ENCODE results near the gene OR5H6. TPM values are rescaled to one million over a fixed set of nuclear protein-coding genes. Genes with fewer than 3 reads are reported as not detected.

Gene OR5H6
- total RNA-seq, 1 experiment from 2014 or later = not detected

Other genes with a start within 250 kb of the OR5H6 start
- gene GABRR3, start 228.9 kb upstream of the OR5H6 start, total RNA-seq (2014; rRNA removed; shearing (Covaris generic)) = not detected in 2 replicates
- not detected in 2 replicates for gene OR5AC2, start 177.1 kb upstream of the OR5H6 start, total RNA-seq (2014; rRNA removed; shearing (Covaris generic))
- not detected in 2 replicates for gene OR5H1, start 133.5 kb upstream of the OR5H6 start, total RNA-seq (2014; rRNA removed; shearing (Covaris generic))
- gene OR5H14, start 116.8 kb upstream of the OR5H6 start, total RNA-seq (2014; rRNA removed; shearing (Covaris generic)) = not detected in 2 replicates
- not detected in 2 replicates for gene OR5H15, start 97.5 kb upstream of the OR5H6 start, total RNA-seq (2014; rRNA removed; shearing (Covaris generic))
- gene OR5H2, start 18.3 kb downstream of the OR5H6 start, total RNA-seq (2014; rRNA removed; shearing (Covaris generic)) = not detected in 2 replicates
- gene OR5K4, start 89.6 kb downstream of the OR5H6 start, total RNA-seq (2014; rRNA removed; shearing (Covaris generic)) = not detected in 2 replicates
- gene OR5K3, start 126.4 kb downstream of the OR5H6 start, total RNA-seq (2014; rRNA removed; shearing (Covaris generic)) = not detected in 2 replicates
- gene OR5K1, start 199.0 kb downstream of the OR5H6 start, total RNA-seq (2014; rRNA removed; shearing (Covaris generic)) = not detected in 2 replicates
- not detected in 2 replicates for gene OR5K2, start 233.4 kb downstream of the OR5H6 start, total RNA-seq (2014; rRNA removed; shearing (Covaris generic))

All from HT1080 (cell line).